Left colon (tissue), 2 donors: ENCODE data around the gene BAD. TPM values are rescaled to one million over a fixed set of nuclear protein-coding genes. Genes with fewer than 3 reads are reported as not detected.
A peak's percentile ranks its signal among the peaks of the same experiment; 100 is the strongest.

Experiments used
- ATAC-seq: fragments of 200-7000 bp; cut with Tn5 transposase; one replicate; pipeline ENCODE4 v1.9.1; 2020; ENCODE audit warnings: mild to moderate bottlenecking, moderate library complexity
- DNase-seq, 2 donors: peaks; one replicate each; pipeline ENCODE4 v3.0.0-alpha.2; 2020
- intact Hi-C, 2 donors: fragments of 100-400 bp; cut with DNase I in 1 of 2; cut with micrococcal nuclease in 1 of 2; formaldehyde crosslinking; loops; one replicate each; pipeline versions ENCODE4 v1.11.2 to v1.14.0; 2022; cut with DNase I, micrococcal nuclease
- total RNA-seq, 2 donors: library from RNA; stranded (reverse); fragmentation: NEBNext Ultra II Directional; extraction: Animal tissue kit (Norgen Biotek cat#: 25700); gene quantifications; one replicate each; pipeline ENCODE4 v1.2.1, GENCODE V29; 2021
- donor health status: DM: no; HTN: no; CAD: no.
- donor health status: DM: yes; HTN: yes; CAD: no.

Gene BAD
- total RNA-seq, 2 donors from 2014 or later, result 83.9 to 90.0 TPM

GRCh38 chr11:64265176-64266160 is 19.0 kb downstream of the BAD start:
- intact Hi-C loops, result no loop called here
- DNase-seq, result no peak
- no peak for ATAC-seq

- intact Hi-C loops, result no loop called here
- ATAC-seq, result no peak
- no peak for DNase-seq
Measured at GRCh38 chr11:64264371-64264852, 20.1 kb downstream of the BAD start.

GRCh38 chr11:64263947-64264317 is 20.5 kb downstream of the BAD start:
- intact Hi-C loops, result no loop called here
- DNase-seq, result no peak
- no peak for ATAC-seq

- ATAC-seq (no peak), DNase-seq (no peak)
- intact Hi-C loops, result no loop called here
Measured at GRCh38 chr11:64263021-64263946, 21.2 kb downstream of the BAD start.

DNA sequence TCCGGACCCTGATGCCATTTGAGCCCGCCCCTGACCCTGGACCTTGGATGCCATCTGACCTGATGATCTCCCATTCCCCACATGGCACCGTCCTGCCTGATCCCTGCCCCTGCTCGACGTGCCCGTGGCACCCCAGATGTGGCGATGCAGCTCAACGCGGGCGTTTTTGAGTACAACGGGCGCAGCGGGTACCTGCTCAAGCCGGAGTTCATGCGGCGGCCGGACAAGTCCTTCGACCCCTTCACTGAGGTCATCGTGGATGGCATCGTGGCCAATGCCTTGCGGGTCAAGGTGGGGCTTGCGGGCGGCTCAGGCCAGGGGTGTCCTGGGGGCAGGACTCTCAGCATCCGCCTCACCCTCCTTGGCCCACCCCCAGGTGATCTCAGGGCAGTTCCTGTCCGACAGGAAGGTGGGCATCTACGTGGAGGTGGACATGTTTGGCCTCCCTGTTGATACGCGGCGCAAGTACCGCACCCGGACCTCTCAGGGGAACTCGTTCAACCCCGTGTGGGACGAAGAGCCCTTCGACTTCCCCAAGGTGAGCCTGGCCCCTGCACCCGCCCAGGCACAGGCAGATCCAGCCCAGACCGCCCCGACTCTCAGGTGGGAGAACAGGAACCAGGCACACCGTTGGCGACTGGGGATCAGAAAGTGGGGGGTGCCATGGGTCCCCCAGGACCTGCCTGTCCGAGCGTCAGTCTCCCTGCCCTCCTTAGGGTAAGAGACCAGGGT is 22.0 kb downstream of the BAD start:
- ATAC-seq, result no peak

DNA sequence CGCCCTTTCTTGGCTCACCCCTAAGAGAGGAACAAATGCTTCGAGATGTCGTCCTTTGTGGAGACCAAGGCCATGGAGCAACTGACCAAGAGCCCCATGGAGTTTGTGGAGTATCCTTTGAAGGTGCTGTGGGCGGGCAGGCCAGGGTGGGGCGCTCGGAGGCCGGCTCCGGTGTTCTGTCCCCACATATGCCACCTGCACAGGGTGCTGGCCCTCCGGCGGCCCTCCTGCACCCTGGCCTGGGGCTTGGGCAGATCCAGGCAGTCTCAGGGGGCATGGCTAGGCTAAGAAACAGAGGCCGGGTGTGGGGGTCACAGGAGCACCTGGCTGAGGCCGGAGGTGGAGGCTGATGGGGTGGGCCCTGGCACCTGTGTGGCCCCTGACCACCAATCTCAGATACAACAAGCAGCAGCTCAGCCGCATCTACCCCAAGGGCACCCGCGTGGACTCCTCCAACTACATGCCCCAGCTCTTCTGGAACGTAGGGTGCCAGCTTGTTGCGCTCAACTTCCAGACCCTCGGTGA is 22.8 kb downstream of the BAD start:
- DNase-seq (no peak), ATAC-seq (no peak)
- intact Hi-C loops, result no loop called here

More for the DNA sequence above, 22.0 kb downstream of the BAD start:
- intact Hi-C loops, result no loop called here
- DNase-seq, result no peak

GRCh38 chr11:64260147-64260708 is 24.2 kb downstream of the BAD start:
- no peak for DNase-seq
- ATAC-seq, result no peak
- intact Hi-C loops, result no loop called here

DNA sequence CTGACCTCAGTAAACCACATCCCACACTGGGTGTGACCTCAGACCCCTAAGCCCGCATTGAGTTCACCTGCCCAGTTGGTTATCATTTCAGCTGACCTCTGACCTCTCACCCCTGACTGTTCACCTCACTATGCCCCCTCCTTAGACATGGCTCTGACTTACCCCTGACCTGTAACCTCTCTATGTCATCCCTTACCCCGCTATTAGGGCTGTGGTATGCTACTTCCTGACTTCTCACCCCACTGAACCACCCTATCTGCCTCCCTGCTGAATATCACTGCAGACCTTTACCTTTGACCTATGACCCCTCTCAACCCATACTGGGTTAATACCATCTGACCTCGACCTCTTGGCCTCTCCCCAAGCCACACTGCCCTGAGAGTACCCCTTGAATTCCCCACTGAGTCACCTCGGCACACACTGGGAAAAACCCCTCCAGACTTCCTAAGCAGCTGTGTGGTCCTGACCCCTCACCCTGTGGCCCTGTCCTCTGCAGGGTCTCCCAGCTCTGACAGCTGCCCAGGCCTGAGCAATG is 24.9 kb downstream of the BAD start:
- ATAC-seq (no peak), DNase-seq (no peak)
- intact Hi-C loops, result no loop called here

DNA sequence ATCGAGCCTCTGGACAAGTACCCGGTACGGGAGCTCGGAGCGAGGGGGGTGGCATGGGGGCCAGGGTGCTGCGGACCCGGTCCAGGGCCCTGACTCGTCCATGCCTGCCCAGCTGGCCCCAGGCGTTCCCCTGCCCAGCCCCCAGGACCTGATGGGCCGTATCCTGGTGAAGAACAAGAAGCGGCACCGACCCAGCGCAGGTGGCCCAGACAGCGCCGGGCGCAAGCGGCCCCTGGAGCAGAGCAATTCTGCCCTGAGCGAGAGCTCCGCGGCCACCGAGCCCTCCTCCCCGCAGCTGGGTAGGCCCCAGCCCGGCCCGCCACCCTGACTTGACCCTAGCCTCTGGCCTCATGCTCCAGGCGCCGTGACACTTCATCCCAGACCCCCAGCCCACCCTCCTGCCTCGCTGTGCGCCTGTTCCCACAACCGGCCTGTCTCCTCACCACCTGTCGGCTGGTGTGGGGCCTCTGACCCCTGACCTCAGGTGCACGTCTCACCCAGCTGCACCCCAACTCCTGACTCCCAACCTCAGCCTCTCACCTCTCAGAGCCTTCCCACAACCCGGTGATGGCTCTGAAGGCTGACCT is 25.4 kb downstream of the BAD start:
- no peak for ATAC-seq
- intact Hi-C loops, result no loop called here
- DNase-seq, result no peak

- intact Hi-C loops, result no loop called here
- ATAC-seq (no peak), DNase-seq (no peak)
Measured at GRCh38 chr11:64258356-64258755, 26.1 kb downstream of the BAD start.

DNA sequence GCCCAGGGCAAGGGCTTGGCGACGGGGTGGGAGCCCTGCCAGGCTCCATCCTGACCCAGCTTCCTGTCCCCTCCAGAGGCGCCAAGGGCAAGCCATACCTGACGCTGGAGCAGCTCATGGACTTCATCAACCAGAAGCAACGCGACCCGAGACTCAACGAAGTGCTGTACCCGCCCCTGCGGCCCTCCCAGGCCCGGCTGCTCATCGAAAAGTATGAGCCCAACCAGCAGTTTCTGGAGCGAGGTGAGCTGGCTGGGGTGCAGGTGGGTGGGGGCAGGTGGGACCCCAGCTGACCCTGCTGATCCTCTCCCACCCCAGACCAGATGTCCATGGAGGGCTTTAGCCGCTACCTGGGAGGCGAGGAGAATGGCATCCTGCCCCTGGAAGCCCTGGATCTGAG is 28.2 kb downstream of the BAD start:
- no peak for DNase-seq
- ATAC-seq, result no peak
- intact Hi-C loops, result no loop called here

DNA sequence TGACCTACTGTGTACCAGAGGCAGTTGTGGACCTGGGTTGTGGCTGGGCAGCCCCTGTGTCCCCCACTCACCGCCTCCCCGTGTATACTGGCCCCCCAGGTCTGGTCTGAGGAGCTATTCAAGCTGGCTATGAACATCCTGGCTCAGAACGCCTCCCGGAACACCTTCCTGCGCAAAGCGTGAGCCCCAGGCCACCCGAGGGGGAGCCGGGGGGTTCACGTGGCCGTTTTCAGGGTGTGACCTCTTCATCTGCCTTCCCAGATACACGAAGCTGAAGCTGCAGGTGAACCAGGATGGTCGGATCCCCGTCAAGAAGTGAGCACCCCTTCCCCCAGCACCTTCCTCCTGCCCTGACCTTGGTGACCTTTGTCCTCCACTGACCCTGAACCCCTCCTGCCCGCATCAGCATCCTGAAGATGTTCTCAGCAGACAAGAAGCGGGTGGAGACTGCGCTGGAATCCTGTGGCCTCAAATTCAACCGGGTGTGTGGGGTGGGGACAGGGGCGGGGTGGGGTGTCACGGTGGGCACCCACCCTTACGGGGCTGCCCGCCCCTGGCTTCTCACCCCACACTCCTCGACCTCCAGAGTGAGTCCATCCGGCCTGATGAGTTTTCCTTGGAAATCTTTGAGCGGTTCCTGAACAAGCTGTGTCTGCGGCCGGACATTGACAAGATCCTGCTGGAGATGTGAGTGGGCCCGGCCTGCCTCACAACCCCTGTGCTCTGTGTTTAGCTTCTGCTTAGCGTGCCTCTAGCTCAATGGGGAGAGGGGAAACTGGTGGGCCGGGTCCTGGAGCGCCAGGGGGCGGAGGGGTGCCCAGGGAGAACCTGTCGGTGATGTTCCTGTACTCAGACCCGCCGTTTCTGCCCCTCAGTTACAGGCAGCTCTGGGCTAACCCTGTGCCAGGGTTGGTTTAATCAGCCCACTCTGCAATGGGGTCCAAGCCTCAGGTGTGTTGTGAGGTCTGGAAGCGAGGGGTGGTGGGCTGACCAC is 29.0 kb downstream of the BAD start:
- no peak for ATAC-seq
- DNase-seq, result no peak
- intact Hi-C loops, result no loop called here

DNA sequence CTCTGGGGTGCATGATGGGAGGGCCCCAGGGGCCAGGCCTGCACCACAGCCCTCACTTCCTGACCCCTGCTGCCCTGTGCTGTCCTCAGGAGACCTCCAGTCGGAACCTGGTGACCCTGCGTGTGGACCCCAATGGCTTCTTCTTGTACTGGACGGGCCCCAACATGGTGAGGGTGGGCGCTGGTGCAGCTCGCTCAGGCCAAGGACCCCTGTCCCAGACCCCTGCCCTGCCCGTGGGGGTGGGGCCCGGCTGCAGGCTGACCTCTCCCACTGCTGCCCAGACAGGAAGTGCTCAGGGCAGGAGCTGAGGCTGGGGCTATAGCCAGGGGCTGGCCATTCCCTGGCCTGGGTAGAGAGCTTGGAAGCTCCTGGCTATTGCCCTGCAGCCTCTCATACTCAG is 30.1 kb downstream of the BAD start:
- DNase-seq (no peak), ATAC-seq (no peak)
- intact Hi-C loops, result no loop called here

GRCh38 chr11:64253481-64253880 is 31.0 kb downstream of the BAD start:
- DNase-seq (no peak), ATAC-seq (no peak)
- intact Hi-C loops, result no loop called here

- no peak for DNase-seq
- no peak for ATAC-seq
- intact Hi-C loops, result no loop called here
Measured at GRCh38 chr11:64253043-64253442, 31.4 kb downstream of the BAD start.

DNA sequence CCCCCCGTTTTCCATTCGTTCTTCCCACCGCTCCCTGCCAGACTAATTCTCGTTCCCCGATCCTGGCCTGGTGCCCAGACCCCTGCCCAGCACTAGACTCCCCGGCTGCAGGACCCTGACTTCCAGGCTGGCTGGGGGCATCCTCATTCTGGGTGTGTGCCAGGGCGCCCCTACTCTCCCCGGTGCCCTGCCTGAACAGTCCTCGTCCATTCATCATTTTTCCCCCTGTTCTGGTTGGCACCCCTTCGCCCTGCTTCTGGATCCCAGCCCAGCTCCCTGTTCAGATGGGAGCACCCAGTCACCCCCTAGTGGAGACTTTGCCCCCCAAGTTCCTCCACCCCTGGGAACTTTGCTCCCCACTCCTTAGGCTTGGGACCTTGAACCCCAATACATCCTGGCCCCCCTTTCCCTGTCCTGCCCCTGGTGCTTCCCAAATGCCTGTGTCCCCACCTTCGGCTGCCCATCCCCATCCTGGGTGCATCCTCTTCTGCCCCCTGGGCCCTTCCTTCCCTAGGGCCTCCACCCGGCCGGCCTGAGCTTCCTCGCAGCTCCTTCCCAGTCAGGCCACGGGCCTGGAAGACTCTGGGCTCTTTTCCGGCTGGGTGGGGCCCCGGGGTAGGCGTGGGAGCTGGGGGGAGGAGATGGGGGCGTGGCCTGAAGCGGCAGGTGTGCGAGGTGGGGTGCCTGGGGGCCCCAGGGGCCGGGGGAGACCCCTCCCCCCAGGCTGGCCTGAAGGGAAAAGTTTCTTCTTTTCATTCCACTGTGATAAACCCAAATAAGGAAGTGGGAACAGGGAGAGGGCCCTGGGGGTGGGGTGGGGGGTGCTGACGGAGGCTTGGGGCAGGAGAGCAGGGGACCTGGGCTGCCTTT is 32.2 kb downstream of the BAD start:
- DNase-seq (peak; percentile 89 to 91), ATAC-seq (peak; percentile 81)
- intact Hi-C loops, result no loop called here
